AML-193 (cell line): ENCODE data around the gene CTBP2.

Experiments used
- DNase-seq, 2 experiments: peaks; one replicate each; lab custom pipeline; 2025; lab: John Stamatoyannopoulos, UW

Gene CTBP2

DNA sequence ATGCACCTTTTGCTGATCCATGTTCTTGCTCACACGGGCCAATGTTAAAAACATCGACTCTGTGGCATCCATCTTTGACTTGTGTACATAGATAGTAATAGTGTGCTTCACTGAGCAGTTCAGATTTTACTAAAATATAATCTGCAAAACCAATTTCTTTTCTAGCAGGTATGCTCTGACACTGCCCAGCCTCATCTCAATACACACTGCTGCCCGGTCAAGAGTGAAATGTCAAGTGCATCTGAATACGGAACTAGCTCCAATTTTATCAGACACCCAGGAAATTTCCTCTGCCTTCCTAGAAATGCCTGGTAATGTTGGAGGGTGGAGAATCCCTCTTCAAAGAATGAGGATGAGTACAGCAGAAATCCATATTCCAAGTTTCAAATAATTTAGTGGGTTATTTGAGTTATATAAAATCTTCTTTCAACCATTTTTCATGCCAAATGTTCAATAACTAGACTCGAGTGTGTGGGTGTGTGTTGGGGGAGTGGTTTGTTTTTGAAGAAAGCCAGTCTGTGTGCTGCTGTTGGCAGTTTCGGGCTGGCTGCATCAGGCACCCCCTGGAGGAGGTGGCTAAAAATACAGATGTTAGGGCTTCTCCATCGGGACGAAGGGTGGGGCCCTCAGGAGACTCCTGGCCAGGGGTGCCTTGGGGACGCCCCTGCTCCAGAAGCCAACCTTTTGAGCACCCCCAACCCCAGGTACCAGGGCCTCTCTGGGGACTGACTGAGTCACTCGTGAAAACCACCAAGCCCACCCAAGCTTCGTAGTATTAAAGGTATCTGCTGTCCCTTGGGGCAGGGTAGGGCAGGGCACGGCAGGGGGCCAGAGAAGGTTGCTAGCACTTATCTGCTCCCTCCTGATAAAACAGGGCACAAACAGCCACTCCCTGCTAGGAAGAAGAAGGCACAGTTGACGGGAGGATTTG, 15.4 kb downstream of the CTBP2 start:
- peak; percentile 16 to 19 for DNase-seq

DNA sequence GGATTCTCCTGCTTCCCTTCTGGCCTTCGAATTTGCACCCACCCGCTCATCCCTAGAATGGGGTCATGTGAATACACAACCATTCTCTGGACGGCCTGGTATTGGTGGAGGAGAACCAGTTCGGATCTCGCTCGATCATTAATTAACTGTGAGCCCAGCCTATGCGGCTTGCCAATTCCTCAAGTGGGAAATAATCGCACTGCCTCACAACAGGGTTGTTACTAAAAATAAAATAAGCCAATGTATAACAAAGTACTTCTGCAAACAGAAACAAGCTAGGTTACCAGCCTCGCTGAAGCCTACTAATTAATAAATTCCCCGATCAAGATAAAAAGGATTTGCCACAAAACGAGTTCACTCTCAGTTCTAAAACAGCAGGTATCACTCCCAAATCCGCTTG, 16.2 kb downstream of the CTBP2 start:
- DNase-seq = no peak

- DNase-seq = no peak
These were observed 17.4 kb downstream of the CTBP2 start for GRCh38 chr10:125142946-125143345.

DNA sequence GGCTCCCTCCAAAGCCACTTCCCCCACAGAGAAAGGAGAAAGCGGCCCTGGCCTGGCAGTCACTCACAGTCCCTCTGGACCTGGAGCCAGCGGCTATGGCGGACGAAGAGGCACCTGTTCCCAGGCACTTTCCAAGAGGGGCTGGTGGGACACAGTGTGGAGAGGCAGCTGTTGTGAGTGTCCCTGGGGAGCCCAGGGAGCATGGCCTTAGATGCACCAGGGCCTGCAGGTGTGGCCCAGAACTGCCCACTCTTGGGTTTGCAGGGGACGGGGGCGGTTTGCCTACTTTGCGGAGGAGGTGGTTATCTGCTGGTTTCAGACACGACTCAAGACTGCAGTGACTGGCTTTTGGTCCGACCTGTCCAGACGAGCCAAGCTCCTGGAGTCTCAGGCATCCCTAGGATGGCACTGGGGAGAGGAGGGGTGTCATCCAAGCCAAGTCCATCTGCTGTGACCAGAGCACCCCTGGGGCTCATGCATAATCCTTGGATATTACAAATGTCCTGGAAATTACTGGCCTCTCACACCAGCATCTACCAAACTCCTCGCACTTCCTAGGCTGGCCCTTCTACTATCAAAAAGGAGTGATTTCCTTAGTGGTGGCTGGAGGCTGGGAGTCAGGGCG, 18.4 kb downstream of the CTBP2 start:
- no peak for DNase-seq

DNA sequence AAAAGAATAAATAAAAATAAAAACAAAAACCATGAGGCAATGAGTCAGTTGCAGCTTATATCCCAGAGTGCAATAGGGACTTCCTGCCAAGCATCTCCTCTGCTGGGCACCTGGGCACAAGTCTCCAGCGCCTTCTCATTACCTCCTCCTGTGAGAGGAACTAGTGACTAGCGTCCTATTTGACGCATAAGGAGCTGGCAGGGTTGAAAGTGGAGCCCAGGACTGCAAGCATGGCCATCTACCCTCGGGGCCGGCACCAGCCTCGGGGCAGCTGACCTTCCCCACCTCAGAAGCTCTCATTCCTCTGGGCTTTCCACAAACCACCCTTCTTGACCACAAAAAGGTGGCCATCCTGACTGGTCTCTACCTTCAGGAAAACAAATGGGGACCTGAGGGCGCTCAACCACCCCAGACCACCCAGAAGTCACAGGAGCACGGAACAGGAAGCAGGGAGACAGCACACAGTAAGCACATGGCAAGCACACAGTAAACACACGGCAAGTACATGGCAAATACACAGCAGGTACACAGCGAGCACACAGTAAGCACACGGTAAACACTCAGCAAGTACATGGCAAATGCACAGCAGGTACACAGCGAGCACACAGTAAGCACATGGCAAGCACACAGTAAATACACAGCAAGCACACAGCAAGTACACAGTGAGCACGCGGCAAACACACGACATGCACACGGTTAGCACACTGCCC, 19.1 kb downstream of the CTBP2 start:
- no peak for DNase-seq

GRCh38 chr10:125140151-125140550, 20.2 kb downstream of the CTBP2 start:
- DNase-seq = no peak

GRCh38 chr10:125137601-125138438, 22.5 kb downstream of the CTBP2 start:
- DNase-seq = no peak

- no peak for DNase-seq
These were observed 24.3 kb downstream of the CTBP2 start for GRCh38 chr10:125136087-125136486.

GRCh38 chr10:125135771-125136035, 24.7 kb downstream of the CTBP2 start:
- no peak for DNase-seq

- no peak for DNase-seq
These were observed 25.2 kb downstream of the CTBP2 start for GRCh38 chr10:125134916-125135770.

DNA sequence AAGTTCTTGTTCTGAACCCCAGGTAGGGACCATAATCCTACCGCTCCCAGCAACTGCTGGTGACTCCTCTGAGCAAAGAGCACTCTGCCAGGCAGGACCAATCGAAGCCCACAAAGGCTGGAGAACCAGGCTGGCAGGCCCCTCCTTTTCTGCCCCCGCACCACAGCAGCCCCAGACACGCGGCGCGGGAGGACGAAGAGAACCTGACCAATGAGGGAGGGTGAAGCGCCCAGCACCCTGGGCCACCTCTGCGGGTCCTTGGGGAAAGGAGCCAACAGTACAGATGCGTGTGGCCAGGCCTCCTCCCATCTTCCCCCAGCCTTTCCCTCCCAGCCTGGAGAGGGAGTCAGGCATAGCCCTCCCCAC, 25.9 kb downstream of the CTBP2 start:
- DNase-seq = no peak

DNA sequence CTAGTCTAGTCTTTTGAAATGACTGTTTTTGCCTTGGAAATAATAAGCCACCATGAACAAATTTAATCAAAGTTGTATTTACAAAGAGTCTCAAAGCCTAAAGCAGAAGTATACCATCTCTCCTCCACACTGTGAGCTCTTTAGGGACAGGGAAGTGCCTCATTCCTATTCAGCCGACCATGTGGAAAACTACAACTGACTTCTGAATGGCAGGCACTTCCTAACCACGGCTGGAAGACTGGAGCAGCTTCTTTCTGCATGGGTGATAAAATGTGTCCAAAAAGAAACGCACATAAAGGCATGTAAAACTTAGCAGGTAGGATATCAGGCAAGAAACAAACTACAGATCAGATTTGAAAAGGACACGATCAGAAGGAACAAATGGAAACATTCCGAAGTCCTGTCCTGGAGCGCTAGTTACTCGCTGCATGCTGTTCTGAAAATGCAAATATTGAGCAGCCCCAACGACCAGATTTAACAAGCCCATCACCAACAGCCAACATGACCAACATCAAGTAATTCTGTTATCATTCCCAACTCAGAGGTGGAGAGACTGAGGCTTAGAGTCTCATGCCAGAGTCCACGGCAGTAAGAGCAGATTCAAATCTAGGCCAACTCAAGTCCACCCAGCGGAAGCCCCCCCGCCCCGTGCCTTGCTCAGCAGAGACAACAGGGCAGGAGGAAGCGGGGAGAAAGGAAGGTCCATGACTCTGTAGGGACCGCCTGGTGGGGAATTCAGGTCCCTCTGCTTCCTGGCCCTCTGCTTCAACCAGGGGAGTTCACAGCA, 26.5 kb downstream of the CTBP2 start:
- DNase-seq = no peak

GRCh38 chr10:125132344-125132743, 28.0 kb downstream of the CTBP2 start:
- no peak for DNase-seq

DNA sequence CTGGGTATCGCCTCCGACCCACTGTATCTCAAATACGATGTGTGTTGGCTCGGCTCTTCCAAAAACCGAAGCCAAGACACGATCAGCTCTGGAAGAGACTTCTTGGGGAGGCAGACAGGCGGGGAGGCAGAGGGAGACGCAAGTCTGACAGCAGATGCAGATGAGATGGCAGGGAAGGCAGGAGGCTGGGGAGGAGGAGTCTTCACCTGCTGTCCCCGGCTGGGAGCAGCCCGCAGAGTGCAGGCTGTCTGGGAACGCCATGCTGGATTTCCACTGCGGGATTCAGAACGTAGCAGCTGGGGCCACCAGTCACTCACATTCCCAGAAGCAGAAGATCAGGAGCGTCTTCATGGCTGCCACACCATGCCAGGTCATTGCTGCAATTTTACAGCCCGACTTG, 29.4 kb downstream of the CTBP2 start:
- no peak for DNase-seq

- no peak for DNase-seq
These were observed 30.1 kb downstream of the CTBP2 start for GRCh38 chr10:125130260-125130659.

- DNase-seq = no peak
These were observed 31.3 kb downstream of the CTBP2 start for GRCh38 chr10:125129076-125129458.

DNA sequence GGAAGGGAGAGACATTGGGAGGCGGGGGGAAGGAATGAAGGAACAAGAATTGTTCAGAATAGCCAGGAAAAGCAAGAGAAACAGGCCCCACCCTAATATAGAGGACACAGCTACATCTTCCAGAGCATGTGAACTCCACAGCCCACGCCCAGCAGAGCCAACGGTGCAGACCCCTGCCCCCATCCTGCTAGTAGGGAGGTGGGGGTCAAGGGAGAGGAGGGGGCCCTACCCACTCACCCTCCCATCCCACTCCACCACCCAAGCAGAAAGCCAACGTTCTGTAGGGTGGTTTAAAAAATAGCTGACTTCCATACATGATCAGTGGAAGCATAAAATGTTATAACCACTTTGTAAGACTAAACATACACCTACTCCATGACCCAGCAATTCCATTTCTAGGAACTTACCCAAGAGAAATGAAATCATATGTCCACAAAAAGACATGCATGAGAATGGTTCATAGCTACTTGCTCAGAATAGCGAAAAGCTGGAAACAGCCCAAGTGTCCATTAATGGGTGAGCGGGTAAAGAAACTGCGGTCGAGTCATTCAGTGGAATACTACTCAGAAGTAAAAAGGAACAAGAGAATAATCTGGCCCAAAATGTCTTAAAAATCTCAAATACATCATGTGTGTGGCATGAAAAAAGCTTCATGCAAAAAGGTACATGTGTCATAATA, 31.8 kb downstream of the CTBP2 start:
- DNase-seq = no peak

GRCh38 chr10:125127986-125128385, 32.4 kb downstream of the CTBP2 start:
- DNase-seq = no peak

- no peak for DNase-seq
These were observed 33.3 kb downstream of the CTBP2 start for GRCh38 chr10:125127110-125127509.
